HG03354 (cell line): ENCODE measurements around the gene MAD1L1.
"Not testable (repeated sequence)": the region's sequence is repeated elsewhere in the genome, so short reads cannot be mapped to it uniquely, and the experiment has no call there.

Experiments
- ATAC-seq: cut with Tn5 transposase; IDR thresholded peaks from one replicate; pipeline ENCODE4 v1.9.1; 2021; ENCODE audit warnings: mild to moderate bottlenecking; ENCODE audit not compliant: unreplicated experiment, poor library complexity, severe bottlenecking

MAD1L1 gene

DNA sequence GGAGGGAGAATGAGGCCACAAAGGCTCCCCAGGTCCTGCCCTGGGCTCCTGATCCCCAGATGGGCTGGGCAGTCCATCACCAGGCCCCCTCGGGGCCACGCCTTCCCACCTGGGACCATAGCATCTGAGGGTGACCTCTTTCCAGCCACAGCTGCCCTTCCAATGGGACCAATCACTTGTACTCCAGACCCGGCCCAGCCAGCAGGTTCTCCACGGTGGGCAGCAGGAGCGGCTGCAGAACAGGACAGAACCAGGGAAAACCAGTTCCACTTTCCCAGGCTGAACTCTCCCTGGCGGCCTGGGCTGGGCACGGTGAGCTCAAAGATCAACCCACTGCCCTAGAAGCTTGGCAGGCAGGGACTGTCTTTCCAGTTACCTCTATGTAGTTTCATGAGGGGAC is 257.6 kb downstream of the MAD1L1 start:
- ATAC-seq, result no peak

DNA sequence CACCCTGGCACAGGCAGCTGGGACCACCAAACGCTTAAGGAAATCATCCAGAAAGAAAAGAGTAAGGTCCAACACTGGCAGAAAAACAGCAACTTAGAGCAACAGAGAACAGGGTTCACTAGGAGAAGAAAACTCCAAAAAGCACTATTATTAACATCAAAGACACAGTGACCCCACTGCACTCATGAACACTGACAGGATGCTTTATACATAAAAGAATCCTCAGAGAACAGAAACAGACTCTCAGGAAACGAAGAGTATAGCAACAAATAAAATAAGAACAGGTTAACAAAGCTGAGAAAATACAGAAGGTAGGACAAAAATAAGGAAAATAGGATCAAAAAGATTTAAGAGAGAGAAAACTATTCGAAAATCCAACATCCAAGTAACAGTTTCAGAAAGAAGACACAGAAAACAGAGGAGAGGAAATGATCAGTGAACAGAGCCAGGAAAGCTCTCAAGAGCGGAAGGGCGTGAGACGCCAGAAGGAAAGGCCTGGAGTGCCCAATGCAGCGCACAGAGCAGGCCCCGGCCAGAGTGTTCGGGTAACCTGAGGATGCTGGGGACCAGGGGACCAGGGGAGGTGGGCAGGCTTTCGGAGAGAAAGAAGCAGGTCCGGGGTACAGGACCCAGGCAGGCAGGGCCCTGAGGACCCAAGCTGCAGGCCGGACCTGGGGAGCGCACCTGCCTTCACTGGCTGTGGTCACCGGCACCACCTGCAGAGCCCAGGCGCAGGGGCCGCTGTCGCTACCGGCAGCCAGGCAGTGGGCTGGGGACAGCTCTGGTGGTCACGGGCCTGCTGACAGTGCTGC is 258.2 kb downstream of the MAD1L1 start:
- no peak for ATAC-seq

DNA sequence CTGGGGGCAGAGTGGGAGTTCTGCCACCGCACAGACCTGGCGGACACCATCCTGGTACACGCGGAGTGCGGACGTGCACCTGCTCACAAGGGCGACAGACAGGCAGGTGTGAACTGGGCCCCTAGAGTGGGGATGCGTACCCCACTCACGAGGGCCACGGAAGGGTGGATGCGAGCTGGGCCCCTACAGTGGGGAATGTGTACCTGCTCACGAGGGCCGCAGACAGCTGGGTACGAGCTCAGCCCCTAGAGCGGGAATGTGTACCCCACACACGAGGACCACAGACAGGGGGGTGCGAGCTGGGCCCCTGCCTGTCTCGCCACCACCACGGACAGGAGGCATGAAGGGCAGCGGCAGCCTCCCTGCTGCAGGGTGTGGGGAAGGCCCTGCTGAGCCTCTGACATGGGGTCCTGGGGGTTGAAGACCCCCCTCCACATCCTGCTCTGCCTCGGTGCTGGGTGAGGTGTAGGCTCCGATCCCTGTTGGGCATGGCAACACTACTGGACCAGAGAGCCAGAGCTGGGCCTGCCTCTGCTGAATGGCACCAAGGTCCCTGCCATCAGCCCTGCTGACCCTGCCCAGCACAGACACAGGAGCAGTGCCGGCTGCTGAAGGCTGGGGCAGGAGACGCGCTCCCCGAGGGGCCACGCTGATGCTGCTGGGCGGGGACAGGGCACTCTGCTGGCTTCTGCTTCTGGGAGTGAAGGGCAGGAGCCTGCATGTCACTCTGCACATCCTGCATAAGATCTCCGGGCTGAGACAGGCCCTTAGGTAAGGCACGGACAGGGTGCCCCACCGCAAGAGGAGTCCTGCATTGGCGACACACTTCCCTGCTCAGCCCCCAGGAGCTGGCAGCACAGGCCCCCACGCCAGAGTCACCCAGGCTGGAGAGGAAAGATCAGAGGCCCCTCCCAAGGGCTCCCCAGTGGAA is 259.2 kb downstream of the MAD1L1 start:
- no peak for ATAC-seq

DNA sequence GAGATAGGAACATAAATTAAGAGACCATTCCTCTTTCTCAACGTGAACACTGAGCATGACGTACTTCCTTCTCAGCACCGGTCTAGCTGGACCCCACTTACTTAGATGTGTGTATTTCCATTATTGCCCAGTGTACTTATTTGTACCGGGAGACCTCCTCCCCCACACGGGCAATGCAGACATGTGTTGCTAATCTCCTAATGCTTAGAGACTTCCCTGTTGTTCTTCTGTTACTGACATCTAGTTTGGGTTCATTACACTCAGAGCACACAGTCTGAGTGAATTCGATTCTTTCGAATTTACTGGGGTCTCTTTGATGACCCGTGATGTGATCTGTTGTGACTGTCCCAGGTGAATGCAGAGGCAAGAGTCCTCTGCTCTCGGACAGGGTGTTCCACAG is 260.0 kb downstream of the MAD1L1 start:
- ATAC-seq, result no peak

DNA sequence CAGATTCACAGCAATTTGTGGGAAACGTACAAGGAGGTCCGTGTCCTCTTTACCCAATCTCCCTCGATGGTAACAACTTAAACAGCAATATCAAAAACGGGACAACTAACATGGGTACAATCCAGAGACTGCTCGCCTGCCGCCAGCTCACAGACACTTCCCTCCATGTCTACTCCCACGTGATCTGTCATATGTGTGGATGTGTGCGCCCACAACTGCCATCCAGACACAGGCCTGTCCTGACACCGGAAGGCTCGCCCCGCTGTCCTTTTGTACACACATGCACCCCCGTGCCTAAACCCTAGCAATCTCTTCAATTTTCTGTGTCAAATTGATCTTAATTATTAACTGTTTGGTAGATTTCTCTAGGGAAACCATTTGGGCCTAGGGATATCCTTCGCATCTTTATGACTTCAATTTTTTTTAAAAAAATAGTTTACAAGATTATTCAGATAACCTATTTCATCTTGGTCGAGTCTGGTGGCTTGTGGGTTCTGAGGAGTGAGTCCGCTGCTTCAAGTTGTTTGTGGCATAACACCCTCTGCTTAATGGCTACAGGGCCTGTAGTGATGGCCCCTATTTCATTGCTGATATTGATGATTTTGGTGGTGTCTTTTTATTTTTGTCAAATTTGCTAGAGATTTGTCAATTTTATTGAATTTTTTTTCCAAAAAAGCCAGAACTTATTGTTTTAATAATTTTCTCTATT is 260.6 kb downstream of the MAD1L1 start:
- ATAC-seq, result no peak

DNA sequence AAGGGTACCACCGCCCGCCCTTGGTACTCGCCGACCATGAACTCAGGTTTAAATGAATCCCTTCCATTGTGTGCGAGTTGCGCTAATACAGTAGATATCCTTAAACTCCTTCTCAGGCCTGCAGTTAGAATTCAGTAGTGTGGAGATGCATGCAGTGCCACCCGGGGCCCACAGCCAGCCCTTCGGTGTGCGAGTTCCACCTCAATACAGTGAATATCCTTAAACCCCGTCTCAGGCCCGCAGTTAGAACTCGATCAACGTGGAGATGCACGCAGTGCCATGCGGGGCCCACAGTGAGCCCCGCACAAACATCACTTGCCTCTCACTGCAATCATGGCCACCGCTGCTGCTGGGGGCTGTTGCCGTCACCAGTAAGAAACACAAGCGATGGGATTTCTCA is 261.9 kb downstream of the MAD1L1 start:
- ATAC-seq, result no peak

DNA sequence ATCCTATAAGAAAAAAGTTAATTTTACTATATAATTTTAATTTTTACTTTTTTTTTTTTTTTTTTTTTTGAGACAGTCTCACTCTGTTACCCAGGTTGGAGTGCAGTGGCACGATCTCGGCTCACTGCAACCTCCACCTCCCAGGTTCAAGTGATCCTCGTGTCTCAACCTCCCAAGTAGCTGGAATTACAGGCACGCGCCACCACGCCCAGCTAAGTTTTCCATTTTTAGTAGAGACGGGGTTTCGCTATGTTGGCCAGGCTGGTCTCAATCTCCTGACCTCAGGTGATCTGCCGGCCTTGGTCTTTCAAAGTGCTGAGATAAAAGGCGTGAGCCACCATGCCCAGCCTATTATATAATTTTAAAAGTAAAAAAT is 262.5 kb downstream of the MAD1L1 start:
- not testable (repeated sequence) for ATAC-seq

DNA sequence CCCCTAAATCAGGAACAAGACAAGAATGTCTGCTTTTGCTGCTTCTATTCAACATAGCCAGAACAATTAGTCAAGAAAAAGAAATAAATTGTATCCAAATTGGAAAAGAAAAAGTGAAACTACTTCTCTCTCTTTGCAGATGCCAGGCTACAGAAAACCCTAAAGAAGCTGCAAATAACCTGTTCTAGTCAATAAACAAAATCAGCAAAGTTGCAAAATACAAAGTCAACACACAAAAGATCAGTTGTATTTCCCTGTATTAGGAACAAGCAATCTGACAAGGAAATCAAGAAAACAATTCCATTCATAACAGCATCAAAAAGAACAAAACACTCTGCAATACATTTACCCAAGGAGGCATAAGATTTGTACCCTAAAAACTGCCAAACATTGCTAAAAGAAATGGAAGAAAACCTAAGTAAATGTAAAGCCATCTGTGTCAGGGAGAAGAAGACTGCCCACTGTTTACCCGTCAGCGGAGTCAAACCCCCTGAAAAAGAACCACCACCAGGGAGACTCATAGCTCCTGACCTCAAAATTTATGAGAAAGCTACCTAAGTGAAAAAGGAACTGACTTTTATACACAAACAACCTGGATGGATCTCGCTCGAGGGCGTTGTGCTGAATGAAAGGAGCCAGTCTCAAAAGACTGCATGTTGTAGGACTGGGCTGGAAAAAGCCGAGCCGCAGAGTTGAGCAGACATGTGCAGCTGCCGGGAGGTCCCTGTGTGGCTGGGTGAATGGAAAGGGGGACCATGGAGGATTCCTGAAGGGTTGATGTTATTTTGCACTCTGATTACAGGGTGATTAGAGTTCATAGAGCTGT is 263.1 kb downstream of the MAD1L1 start:
- ATAC-seq, result no peak

DNA sequence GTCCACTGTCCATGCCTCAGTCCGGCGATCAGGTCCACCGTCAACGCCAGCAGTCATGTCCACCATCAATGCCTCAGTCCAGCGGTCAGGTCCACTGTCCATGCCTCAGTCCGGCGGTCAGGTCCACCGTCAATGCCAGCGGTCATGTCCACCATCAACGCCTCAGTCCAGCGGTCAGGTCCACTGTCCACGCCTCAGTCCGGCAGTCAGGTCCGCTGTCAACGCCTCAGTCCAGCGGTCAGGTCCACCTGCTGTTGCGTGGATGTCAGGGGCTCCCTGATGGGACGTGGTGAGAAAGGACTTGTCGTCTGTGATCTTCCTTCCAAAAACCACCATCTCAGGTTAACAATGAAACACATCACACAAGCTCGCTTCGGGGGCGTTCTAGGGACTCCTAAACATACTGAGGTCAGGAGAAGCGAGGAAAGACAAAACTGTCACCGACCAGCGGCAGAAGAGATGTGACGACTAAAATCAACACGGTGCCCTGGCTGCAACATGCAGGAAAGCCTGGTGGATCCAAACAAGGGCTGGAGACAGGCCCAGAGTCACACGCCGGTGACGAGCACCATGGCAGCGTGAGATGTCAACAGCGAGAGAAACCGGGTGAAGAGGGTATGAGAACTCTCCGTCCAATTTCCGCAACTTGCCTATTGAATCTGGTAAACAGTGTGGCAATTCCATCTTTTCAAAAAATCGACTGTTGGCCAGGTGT is 264.2 kb downstream of the MAD1L1 start:
- no peak for ATAC-seq

DNA sequence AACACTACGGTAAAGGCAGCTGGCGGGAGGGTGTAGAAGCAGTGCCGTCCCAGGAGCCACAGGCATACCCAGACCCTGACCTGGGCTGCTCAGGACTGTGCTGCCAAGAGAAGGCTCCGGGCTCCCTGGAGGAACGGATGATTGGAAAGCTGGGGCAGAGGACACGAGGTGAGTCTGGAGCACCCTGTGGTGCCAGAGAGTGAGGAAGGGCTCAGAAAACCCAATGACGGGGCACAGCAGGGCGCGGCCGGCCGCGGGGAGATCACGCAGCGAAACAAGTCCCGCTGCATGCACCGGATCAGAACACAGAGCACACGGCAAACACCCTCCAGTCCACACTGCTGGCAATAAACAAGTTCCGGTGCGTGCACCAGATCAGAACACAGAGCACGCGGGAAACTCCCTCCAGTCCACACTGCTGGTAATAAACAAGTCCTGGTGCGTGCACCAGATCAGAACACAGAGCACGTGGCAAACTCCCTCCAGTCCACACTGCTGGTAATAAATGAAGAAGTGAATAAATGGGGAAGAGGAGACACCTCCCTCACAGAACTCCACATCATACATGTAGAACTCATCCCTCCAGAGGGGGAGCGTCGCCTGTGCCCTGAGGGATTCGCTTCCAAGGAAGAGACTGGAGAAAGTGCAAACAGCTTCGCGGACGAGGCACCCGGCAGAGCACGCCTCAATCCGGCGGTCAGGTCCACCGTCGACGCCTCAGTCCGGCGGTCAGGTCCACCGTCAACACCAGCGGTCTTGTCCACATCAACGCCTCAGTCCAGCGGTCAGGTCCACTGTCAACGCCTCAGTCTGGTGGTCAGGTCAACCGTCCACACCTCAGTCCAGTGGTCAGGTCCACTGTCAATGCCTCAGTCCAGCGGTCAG is 265.0 kb downstream of the MAD1L1 start:
- ATAC-seq, result no peak

DNA sequence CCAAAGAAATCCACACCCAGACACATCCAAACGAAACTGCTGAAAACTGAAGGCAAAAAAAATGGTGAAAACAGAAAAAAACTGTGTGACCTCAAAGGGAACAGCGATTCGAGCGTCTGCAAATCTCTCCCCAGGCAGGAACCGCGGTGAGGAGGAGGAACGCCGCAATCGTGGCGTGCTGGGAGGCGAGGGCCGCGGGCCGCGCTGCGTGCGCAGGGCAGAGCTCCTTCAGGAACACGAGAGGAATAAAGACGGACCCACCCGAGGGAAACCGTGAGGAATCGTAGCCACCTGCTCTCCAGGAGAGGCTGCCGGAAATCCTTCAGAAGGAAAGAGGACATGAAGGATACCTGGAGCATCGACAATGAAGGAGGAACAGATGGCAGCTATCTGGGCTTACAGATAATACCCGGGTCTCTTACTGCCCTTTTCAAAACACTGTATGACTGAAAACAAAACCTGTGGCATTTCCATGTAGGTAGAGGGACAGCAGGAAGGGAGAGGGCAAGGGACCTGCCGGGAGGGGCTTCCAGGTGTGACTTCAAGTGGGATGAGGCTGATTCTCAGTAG is 266.0 kb downstream of the MAD1L1 start:
- ATAC-seq, result no peak

DNA sequence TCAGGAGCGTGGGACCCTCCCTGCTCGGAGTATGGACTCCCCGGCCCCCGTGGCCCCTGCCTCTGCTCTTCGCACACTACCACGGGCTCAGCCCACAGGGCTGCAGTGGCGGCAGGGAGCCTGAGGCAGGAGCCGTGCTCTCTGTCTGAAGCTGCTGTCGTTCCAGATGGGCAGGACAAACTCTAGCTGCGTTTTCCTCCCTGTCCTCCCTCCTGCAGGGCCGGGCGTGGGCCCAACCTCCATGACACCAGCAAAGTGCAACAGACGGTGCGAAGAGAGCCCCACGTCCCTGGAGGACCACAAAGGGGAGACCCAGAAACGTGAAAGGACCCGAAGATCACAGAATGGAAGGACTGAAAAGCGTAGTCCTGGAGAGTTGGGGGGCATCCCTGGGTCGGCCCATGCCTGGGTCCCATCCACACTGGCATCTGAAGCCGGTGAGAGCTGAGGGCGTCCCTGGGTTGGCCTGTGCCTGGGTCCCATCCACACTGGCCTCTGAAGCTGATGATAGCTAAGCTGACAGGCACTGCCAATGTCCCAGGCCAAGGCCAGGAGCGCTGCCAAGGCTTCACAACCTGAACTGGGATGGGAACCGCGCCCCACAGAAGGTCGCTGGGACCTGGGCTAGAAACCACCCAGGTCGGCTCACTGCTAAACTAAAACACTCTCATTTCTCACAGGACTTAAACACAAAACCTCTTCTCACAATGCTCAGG is 267.0 kb downstream of the MAD1L1 start:
- no peak for ATAC-seq

DNA sequence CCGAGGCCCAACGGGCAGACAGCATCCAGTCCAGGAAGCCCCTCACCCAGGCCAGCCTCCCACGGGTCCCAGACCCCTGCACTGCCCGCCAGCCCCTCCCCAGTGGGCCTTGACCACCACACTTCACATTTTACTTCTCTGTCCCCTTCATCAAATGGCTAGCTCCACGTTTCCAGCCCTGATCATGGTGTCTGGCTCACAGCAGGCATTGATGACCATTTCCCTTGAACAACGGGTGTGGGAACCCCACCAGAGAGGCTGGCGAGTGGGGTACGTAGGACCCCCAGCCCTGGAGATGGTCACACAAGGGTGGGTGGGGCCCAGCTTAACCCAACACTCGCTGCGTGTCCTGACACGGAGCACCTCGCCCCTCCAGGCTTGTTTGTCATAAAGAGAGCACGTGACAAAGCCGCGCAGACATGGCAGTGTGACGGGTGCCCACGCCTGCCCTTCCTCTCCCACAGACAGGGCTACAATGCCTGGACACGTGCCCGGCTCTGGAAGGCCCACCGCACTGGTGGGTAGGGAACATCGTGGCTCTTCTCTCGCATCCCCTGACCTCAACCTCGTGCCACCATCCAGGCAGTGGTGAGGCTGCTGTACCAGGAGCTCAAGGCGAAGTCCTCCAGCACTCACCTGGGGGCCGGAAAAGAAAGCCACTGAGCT is 267.7 kb downstream of the MAD1L1 start:
- no peak for ATAC-seq

DNA sequence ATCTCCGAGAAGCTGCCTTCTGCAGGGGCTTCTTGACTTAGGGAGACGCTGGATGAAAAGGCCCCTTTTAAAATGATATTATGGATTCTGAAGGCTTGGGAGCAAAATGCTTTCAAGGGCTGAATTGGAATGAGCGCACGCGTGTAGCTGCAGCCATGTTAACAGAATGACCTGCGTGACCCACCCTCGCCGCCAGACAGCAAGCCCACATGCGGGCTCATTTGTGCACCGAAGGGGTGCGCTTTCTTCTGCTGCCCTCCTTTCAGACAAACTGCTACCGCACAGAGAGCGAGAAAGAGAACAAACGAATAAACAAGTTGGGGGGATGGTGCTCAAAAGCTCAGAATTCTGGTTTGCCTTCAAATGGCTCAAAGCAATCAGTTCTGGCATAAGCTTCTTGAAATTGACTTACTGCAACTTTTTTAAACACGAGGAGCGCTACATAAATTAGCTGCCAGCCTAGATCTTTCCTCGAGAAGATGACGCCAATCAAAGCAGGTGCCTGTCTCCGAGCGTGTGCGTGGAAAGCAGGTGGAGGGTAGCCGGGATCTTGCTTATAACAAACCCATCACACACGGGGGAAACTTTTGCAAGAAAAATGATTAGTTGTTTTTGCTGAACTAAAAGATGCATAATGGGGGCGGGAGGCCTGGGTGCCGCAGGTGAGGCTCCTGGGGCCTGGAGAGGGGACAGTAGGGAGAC is 268.4 kb downstream of the MAD1L1 start:
- no peak for ATAC-seq

DNA sequence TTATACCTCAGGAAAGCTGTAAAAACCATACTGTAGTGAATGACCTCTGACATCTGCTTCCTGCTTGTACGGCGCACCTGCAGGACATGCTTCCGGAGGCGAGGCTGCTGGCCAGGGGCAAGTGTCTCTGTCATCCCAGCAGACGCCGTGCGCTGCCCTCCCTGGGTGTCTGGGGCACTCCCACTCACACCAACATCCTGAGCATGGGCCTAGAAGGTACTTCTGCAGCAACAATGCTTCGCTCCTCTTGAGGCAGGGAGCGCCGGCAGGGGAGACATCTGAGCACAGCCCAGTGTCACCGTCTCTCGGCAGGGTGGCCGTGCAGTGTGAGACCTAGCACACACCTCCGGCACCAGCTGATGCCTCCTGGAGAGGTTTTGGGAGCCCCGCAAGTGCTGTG is 269.2 kb downstream of the MAD1L1 start:
- ATAC-seq, result no peak

DNA sequence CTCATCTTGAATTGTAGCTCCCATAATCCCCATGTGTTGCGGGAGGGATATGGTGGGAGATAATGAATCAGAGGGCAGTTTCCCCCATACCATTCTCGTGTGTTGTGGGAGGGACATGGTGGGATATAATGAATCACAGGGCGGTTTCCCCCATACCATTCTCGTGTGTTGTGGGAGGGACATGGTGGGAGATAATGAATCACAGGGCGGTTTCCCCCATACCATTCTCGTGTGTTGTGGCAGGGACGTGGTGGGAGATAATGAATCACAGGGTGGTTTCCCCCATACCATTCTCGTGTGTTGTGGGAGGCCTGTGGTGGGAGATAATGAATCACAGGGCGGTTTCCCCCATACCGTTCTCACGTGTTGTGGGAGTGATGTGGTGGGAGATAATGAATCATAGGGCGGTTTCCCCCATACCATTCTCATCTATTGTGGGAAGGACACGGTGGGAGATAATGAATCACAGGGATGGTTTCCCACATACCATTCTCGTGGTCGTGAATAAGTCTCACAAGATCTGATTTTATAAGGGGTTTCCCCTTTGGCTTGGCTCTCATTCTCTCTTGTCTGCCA is 271.0 kb downstream of the MAD1L1 start:
- ATAC-seq, result no peak
